Measurements from ENCODE around the gene CLCN7.

GRCh38 chr16:1434644-1435592, 39.9 kb downstream of the CLCN7 start:
- TF ChIP-seq CTCF (IDR thresholded peaks at IDR 0.05) (no peak), POLR2AphosphoS5 (IDR thresholded peaks at IDR 0.05) (no peak), POLR2A (IDR thresholded peaks at IDR 0.05) (no peak)

Data from upper lobe of left lung (tissue), 4 donors.